ENCODE measurements around the gene DMD.
"Not testable (repeated sequence)": the region's sequence is repeated elsewhere in the genome, so short reads cannot be mapped to it uniquely, and the experiment has no call there.

Gene DMD

GRCh38 chrX:31522760-31523159 lies 1688.6 kb downstream of the DMD start:
- DNase-seq (ENCODE audit: low read depth): no peak

- no peak for DNase-seq (ENCODE audit: low read depth)
Measured at GRCh38 chrX:31521941-31522340, 1689.4 kb downstream of the DMD start.

- no peak for DNase-seq (ENCODE audit: low read depth)
Measured at GRCh38 chrX:31516527-31516926, 1694.8 kb downstream of the DMD start.

DNA sequence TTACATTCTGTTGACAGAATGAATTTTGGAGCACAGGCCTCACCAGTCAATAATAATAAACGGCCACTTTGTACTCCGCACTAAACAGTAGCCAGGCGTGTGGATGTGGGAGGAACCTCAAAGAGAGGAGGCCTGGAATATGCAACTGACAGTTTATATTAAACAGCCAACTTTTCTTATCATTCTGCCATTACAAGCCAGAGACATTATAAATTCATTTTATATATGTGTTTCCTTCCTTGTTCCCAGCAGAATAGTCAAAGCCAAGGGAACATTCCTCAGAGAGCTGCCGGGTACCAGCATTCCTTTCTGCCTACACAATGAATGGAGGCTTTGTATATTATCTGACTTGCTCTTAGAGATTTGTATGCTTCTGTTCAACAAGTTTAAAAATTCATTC lies 1703.0 kb downstream of the DMD start:
- peak; percentile 68 for DNase-seq (ENCODE audit: low read depth)

- DNase-seq (ENCODE audit: low read depth): peak; percentile 16
Measured at GRCh38 chrX:31506928-31507327, 1704.4 kb downstream of the DMD start.

- no peak for DNase-seq (ENCODE audit: low read depth)
Measured at GRCh38 chrX:31506360-31506759, 1705.0 kb downstream of the DMD start.

DNA sequence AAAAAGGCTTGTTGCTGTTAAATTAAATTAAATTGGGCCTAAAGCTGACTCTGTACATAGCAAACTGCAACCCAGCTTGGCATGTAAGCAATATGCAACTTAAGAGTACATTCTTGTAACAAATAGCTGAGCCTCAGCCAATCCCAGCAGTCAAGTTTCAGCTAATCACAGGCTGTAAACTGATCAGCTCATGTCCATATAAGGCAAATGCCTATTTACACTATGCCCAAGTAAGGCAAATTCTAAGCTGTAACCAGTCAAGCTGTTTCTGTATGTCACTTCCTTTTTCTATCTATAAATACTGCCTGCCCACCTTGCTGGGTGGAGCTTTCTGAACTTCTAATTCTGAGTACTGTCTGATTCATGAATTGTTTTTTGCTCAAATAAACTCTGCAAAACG lies 1710.4 kb downstream of the DMD start:
- peak; percentile 70 for DNase-seq (ENCODE audit: low read depth)

GRCh38 chrX:31499109-31499508 lies 1712.2 kb downstream of the DMD start:
- DNase-seq (ENCODE audit: low read depth): peak; percentile 89

DNA sequence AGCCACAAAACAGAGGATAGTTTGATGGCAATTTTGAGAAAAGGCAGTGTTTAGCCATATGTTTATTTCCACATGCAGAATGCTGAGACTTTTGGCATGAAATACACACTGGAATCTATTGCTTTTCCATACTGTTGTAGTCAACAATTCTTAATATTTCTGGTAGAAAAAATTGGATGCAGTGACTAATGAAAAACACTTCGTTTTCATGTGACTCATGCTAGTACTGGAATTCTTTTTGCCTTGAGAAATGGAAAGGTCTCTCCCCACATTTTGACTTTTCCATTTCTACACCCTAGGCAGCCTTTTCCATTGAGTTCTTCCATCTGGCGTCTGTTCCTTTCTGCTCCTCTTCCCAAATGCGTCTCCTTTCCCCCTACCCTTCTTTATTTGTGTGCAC lies 1714.3 kb downstream of the DMD start:
- DNase-seq (ENCODE audit: low read depth): peak; percentile 66

DNA sequence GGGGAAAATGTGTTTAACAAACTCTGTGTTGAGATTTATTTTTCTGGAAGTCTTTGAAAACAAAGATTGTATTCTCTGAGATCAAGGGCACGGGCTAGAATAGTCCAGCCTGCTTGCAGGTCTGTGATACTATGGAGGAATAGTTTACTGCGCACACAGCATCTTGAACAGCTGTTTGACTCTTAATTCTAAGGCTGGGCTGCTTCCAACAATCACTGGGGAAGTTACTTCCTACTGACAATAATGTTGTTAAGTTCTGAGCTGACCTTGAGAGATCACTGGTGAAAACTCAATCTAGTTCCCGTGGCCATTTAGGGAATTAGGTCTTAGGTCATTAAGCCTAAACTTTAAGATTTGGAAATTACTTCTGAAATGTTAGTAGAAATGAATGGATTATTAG lies 1723.4 kb downstream of the DMD start:
- DNase-seq (ENCODE audit: low read depth): no peak

DNA sequence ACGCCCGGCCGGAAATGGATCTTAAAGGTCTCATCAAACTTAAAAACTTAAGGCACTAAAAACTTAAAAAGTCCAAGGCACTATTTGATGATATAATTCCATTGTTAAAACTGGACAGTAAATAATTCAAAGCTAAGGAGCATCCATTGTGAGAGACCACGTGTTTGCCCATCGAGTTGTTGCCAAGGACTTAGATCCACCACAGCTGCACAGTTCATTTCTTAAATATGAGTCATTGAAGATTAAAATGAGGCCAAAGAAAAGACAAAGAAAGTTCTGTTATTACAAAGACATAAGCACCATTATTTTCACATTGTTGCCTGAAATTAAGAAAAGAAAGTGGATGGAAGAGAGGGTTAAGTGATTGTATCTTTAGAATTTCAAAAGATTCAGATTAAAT lies 1728.0 kb downstream of the DMD start:
- peak; percentile 75 for DNase-seq (ENCODE audit: low read depth)

- no peak for DNase-seq (ENCODE audit: low read depth)
Measured at GRCh38 chrX:31480696-31481095, 1730.7 kb downstream of the DMD start.

DNA sequence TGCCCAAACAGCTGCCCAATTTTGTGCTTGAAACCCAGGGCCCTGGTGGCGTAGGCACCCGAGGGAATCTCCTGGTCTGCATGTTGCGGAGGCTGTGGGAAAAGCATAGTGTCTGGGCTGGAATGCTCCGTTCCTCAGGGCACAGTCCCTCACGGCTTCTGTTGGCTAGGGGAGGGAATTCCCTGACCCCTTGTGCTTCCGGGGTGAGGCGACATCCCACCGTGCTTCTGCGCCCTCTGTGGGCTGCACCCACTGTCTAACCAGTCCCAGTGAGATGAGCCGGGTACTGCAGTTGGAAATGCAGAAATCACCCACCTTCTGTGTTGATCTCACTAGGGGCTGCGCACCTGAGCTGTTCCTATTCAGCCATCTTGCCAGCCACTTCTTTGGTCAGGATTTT lies 1740.1 kb downstream of the DMD start:
- DNase-seq (ENCODE audit: low read depth): no peak

GRCh38 chrX:31470753-31471152 lies 1740.6 kb downstream of the DMD start:
- DNase-seq (ENCODE audit: low read depth): not testable (repeated sequence)

- DNase-seq (ENCODE audit: low read depth): no peak
Measured at GRCh38 chrX:31464306-31464915, 1746.9 kb downstream of the DMD start.

DNA sequence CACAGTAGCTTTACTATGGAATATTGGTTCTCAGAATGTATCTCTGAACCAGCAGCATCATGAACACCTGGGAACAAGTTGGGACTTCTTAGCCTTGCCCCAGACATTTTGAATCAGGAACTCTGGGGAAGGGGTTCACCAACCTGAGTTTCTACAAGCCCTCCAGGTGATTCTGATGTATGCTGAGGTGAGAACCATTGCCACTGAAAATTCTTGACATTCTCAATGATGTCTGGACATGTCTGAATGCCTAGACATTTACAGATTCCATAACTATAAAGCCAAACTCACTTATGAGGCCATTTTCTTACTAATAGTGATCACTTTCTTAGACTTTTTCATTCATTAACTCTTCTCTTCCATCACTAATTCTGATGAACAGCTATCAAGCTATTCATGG lies 1750.1 kb downstream of the DMD start:
- no peak for DNase-seq (ENCODE audit: low read depth)

DNA sequence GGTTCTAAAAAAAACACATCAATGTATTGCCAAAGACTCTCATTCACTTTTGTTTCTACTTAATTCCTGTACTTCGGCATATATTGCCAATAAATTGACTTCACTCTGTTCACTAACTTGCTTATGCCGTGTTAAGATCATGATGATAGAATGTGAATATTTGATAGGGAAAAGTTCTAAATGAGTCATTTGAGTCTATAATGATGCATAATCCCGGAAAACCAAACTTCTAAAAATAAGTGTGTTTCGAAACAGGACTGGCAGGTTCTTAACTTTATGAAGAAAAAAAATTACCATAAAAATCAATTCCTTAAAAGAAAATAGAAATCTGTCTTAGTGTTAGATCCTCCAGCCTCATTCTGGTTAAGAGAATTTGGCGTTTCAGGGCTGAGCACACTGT lies 1752.0 kb downstream of the DMD start:
- DNase-seq (ENCODE audit: low read depth): peak; percentile 59

DNA sequence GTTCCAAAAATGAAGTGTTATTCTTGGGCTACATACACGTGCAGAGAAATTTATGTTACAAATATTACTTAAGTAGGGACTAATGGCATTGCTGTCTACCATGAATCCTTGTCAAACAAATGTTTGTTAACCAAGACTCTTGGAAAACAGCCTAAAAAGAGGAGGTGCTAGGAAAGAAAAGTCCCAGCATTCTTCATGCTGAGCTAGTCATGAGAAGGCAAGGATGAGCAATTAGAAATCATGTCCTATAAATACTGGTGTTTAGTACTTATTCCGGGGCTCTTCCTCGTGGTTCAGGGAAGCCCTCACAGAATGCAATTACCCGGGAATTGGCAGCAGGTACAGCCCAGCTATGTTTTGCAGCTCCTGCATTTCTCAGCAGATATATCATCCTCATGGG lies 1761.4 kb downstream of the DMD start:
- peak; percentile 66 for DNase-seq (ENCODE audit: low read depth)

DNA sequence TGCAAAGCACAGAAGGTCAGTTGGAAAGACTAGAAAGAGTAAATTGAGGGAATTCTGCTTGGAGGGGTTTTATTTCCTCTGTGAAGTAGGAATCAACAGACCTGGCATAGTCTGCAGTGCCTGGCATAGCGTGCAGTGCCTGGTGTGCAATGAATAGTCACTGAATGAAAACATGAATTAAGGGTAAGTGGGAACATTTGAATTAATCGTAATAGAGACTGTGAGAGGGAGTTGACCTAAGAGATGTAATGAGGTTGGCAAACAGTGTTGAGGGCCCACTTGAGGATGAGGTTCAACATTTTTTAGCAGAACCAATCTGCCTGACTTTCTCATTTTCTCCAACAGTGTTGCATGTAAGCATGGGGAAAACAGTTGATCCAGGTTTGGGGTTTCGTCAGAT lies 1762.3 kb downstream of the DMD start:
- no peak for DNase-seq (ENCODE audit: low read depth)

- no peak for DNase-seq (ENCODE audit: low read depth)
Measured at GRCh38 chrX:31445542-31445941, 1765.8 kb downstream of the DMD start.

- DNase-seq (ENCODE audit: low read depth): no peak
Measured at GRCh38 chrX:31443654-31444053, 1767.7 kb downstream of the DMD start.

DNA sequence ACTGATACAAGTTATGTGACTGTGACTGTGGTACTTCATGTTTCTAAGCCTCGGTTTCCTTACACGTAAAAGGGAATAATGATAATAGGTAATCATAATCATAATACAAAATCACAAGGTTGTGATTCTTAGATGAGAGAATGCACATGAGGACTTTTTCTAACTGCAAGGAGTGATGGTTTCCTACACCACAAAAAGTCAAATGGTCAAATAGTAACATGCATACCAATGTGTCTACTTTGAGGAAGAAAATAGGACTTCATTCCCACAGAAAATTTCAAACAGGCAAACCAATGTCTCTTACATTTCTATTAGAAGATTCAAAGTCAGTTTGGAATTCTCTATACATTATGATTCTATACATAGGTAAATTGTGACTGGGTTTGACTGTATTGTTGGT lies 1770.8 kb downstream of the DMD start:
- peak; percentile 53 for DNase-seq (ENCODE audit: low read depth)

GRCh38 chrX:31436424-31436823 lies 1774.9 kb downstream of the DMD start:
- DNase-seq (ENCODE audit: low read depth): no peak

- peak; percentile 59 for DNase-seq (ENCODE audit: low read depth)
Measured at GRCh38 chrX:31435592-31435991, 1775.8 kb downstream of the DMD start.

DNA sequence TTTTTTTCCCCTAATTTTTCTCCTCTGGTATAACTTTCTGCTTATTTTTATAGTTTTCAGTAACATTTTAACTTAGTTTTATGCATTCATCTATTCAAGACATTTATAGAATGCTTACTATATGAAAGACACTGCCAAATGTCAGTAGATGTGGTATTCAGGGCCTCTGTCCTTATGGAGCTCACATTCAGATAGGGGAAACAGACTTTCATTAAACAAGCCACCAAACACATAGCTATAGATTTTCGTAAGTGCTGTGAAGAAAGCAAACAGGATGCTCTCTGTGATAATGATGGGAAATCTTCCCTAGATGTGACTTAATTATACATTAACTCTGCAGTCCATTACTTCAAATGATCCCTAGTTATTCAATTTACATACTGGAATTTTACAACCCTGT lies 1777.5 kb downstream of the DMD start:
- no peak for DNase-seq (ENCODE audit: low read depth)

All from EH (cell line).